Nephron progenitor cell (in vitro differentiated cells): ENCODE results near the gene ATP10A.

Experiments used
- DNase-seq: peaks from one replicate; pipeline ENCODE4 v3.0.0; 2021
- H3K27ac Mint-ChIP-seq: 2 replicates; pipeline ENCODE4 v1.8.0; 2021; ENCODE audit warnings: mild to moderate bottlenecking, moderate library complexity, mixed read lengths
- H3K27me3 Mint-ChIP-seq: 2 replicates; pipeline ENCODE4 v1.8.0; 2021; ENCODE audit warnings: mild to moderate bottlenecking, low read depth, mixed read lengths; ENCODE audit not compliant: poor library complexity
- H3K36me3 Mint-ChIP-seq: 2 replicates; pipeline ENCODE4 v1.8.0; 2021; ENCODE audit warnings: low read depth, mixed read lengths
- H3K4me1 Mint-ChIP-seq: 2 replicates; pipeline ENCODE4 v1.8.0; 2021; ENCODE audit warnings: mixed read lengths
- H3K4me3 Mint-ChIP-seq: 2 replicates; pipeline ENCODE4 v1.8.0; 2021; ENCODE audit warnings: mild to moderate bottlenecking, moderate library complexity, mixed read lengths
- H3K9me3 Mint-ChIP-seq: 2 replicates; pipeline ENCODE4 v1.8.0; 2021; ENCODE audit warnings: mild to moderate bottlenecking, moderate library complexity, mixed read lengths
- TF ChIP-seq, protein P1 (sequence below): fragments of 200-600 bp; sonication (generic); IDR thresholded peaks from 2 replicates; pipeline ENCODE4 v1.5.0; 2021; ENCODE audit warnings: antibody characterized with exemption

Gene ATP10A

DNA sequence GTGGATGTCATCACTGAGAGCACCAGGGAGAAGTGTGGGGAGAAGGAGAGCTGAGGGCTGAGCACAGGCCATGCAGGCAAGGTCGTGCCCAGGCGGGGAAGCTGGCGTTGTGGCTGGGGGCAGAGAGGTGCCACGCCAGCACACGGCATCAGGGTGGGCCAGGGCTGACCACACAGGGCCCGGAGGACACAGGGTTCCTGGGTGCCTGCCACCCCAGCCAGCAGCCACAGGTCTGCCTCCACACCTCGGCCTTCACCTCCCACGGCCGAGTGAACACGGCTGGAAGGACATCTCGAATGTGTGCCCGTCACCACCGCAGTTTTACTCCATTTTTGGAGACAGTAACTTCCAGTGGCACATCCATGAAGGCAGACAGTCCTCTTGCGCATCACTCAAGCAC, 77.1 kb downstream of the ATP10A start:
- H3K36me3 Mint-ChIP-seq = no peaks in the 10 kb centered on the region
- no peak overlapping the region for H3K4me3 Mint-ChIP-seq
- no peaks in the 10 kb centered on the region for H3K27me3 Mint-ChIP-seq
- peaks cover 6% of the 10 kb centered on the region for H3K4me1 Mint-ChIP-seq
- DNase-seq = no peak
- H3K27ac Mint-ChIP-seq = no peak overlapping the region
- H3K9me3 Mint-ChIP-seq = no peaks in the 10 kb centered on the region
- TF ChIP-seq, protein P1, sequence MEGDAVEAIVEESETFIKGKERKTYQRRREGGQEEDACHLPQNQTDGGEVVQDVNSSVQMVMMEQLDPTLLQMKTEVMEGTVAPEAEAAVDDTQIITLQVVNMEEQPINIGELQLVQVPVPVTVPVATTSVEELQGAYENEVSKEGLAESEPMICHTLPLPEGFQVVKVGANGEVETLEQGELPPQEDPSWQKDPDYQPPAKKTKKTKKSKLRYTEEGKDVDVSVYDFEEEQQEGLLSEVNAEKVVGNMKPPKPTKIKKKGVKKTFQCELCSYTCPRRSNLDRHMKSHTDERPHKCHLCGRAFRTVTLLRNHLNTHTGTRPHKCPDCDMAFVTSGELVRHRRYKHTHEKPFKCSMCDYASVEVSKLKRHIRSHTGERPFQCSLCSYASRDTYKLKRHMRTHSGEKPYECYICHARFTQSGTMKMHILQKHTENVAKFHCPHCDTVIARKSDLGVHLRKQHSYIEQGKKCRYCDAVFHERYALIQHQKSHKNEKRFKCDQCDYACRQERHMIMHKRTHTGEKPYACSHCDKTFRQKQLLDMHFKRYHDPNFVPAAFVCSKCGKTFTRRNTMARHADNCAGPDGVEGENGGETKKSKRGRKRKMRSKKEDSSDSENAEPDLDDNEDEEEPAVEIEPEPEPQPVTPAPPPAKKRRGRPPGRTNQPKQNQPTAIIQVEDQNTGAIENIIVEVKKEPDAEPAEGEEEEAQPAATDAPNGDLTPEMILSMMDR = no peak

DNA sequence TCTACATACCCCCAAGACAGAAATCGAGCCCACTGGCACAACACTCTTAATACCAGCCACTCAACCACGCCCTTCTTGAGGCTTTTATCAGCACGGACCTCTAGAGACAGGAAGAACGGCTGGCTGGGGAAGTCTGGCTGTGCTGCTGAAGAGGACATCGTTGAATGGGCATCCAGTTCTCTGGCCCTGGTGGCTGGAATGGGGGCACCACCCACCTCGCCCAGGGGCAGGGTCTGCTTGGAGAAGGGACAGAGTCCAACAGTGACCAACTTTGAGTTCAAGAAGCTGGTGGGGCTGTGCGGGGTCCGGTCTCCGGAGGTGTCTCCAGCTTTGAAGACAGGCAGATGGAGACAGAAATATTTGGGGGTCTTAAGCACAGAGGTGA, 77.5 kb downstream of the ATP10A start:
- DNase-seq = no peak
- H3K36me3 Mint-ChIP-seq = no peaks in the 10 kb centered on the region
- H3K4me1 Mint-ChIP-seq = peaks cover 6% of the 10 kb centered on the region
- H3K9me3 Mint-ChIP-seq = no peaks in the 10 kb centered on the region
- no peak overlapping the region for H3K27ac Mint-ChIP-seq
- TF ChIP-seq, protein P1 = no peak
- H3K27me3 Mint-ChIP-seq = no peaks in the 10 kb centered on the region
- no peak overlapping the region for H3K4me3 Mint-ChIP-seq

DNA sequence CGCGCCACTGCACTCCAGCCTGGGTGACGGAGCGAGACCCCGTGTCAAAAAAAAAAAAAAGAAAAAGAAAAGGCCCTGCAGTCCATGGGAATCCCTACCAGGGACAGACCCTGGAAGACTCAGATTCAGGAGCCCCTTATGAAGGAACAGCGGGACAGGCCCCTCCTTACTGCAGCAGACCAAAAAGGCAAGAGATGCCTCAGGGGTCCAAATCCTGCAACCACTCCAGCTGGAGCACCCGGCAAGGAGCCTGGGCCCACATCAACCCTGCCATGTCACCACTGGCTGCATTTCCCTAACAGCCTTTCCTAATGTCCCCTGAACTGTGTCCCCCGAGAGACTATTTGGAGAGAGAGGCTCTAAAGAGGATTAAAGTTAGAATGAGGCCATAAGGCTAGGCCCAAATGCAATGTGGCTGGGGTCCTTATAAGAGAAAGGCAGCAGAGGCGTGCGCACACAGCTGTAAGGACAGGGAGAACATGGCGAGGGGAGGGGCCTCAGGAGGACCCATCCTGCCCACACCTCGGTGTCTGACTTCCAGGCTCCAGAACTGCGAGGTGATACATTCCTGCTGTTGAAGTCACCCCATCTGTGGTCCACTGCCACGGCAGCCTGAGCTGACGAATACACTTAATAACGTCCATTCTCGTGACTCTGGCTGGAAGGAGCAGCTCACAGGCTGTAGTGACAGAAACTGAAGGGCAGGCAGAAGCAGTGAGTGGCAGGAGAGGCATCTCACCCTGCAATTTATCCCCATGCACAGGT, 78.1 kb downstream of the ATP10A start:
- no peak for DNase-seq
- Mint-ChIP-seq H3K4me3 (no peak overlapping the region), H3K27me3 (no peaks in the 10 kb centered on the region), H3K9me3 (no peaks in the 10 kb centered on the region), H3K4me1 (peaks cover 6% of the 10 kb centered on the region), H3K27ac (no peak overlapping the region), H3K36me3 (no peaks in the 10 kb centered on the region)
- TF ChIP-seq, protein P1 = no peak

DNA sequence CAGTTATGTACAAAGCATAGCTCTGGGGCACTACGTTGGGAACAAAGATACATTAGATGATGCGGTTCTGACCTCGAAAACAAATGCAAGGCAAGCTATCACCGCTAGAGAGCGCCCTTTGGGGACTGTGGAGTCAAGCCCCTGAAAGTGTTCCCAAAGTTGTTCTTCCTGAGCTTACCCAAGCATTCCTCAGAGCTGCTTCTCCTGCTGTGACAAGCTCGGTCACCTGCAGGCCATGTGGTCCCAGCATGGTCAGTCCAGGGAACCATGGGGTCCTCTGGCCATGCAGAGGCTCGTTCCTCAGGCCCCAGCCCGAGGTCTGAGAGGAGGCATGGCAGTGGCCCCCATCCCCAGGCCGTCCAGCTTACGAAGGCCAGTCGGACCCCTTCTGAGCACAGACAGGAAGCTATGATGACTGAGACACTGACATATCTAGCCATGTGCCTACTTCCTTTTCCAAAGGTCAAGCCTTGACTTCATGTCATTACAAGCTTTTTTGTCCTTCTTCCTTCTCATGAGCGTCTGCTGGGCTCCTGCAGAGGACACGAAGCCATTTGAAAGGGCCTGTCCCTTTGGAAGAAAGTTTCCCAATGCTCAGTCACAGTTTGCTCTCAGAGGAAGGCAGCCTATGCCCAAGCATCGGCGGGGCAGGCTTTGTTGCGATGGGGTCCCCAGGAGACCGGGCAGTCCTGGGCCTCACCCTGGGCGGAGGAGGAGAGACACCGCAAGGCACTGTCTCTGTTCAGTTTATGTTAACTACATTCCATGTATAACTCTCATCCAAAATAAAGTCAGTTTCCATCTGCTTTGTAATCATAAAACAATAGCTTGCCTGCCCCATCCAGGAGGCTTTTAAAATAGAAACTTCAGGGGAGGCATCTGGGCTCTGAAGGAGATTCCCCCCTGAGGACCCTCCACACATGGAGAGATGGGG, 79.3 kb downstream of the ATP10A start:
- DNase-seq = peak; percentile 54
- Mint-ChIP-seq H3K27me3 (peaks cover 3% of the 10 kb centered on the region), H3K4me1 (peaks cover 11% of the 10 kb centered on the region), H3K27ac (no peak overlapping the region), H3K9me3 (no peaks in the 10 kb centered on the region), H3K4me3 (no peak overlapping the region), H3K36me3 (no peaks in the 10 kb centered on the region)
- TF ChIP-seq, protein P1 = peak; percentile 46

DNA sequence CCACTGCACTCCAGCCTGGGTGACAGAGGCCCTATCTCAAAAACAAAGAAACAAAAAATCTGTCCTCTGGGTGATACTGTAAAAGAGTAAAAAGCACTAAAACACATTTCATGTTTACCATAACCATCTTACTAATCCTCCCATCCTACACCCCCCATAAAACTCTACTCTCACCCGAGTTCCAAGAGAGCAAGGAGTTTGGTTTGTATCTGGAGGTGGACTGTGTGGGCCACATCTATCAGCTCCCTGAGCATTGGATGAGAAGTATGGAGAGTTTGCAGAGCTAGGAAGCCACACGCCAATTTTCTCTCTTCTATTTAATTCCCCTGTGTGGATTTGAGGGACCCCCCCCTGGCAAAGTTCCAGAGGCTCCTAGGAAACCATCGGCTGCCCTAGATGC, 80.0 kb downstream of the ATP10A start:
- Mint-ChIP-seq H3K4me1 (peaks cover 13% of the 10 kb centered on the region), H3K27ac (no peak overlapping the region), H3K27me3 (peaks cover 5% of the 10 kb centered on the region), H3K36me3 (no peaks in the 10 kb centered on the region), H3K4me3 (no peak overlapping the region), H3K9me3 (no peaks in the 10 kb centered on the region)
- TF ChIP-seq, protein P1 = no peak
- DNase-seq = no peak
